Esophagus muscularis mucosa (tissue), 4 donors: ENCODE data around the gene TMEM131. TPM values are rescaled to one million over a fixed set of nuclear protein-coding genes. Genes with fewer than 3 reads are reported as not detected.

Experiments used
- DNase-seq: peaks from one replicate; pipeline ENCODE4 v3.0.0-alpha.2; 2017; ENCODE audit errors: extremely low spot score
- H3K27ac ChIP-seq, 4 donors: fragments of 200-600 bp; sonication (generic); replicated peaks in 1 of 4; 1 replicate in 3 of 4; 2 replicates in 1 of 4; pipeline ENCODE4 v1.5.1; 2016 to 2019; ENCODE audit warnings: mild to moderate bottlenecking in 1 of 4
- H3K27me3 ChIP-seq, 4 donors: fragments of 200-600 bp; sonication (generic); one replicate each; pipeline versions ENCODE4 v1.5.1 to v1.6.0; 2016 to 2019
- H3K36me3 ChIP-seq, 4 donors: fragments of 200-600 bp; sonication (generic); one replicate each; pipeline ENCODE4 v1.5.1; 2016 to 2019
- H3K4me1 ChIP-seq, 4 donors: fragments of 200-600 bp; sonication (generic); one replicate each; pipeline ENCODE4 v1.5.1; 2016 to 2019
- H3K4me3 ChIP-seq, 4 donors: fragments of 200-600 bp; sonication (generic); 1 replicate in 2 of 4; 2 replicates in 2 of 4; pipeline ENCODE4 v1.5.1; 2016 to 2019; ENCODE audit warnings: mild to moderate bottlenecking in 4 of 4, moderate library complexity in 1 of 4
- H3K9me3 ChIP-seq, 4 donors: fragments of 200-600 bp; sonication (generic); 1 replicate in 3 of 4; 2 replicates in 1 of 4; pipeline ENCODE4 v1.5.1; 2016 to 2019
- CTCF ChIP-seq, 3 experiments: fragments of 200-600 bp in 2 of 3; fragments of 450-650 bp in 1 of 3; sonication (generic) in 2 of 3; IDR thresholded peaks; one replicate each; pipeline ENCODE4 v1.5.1; 2017 to 2019; ENCODE audit warnings: antibody characterized with exemption in 3 of 3, mild to moderate bottlenecking in 2 of 3, moderate library complexity in 1 of 3
- EP300 ChIP-seq: sonication (generic); formaldehyde crosslinking; IDR thresholded peaks from one replicate; pipeline ENCODE4 v1.6.1; 2017; ENCODE audit warnings: antibody characterized with exemption
- POLR2A ChIP-seq: fragments of 450-650 bp; IDR thresholded peaks from one replicate; pipeline ENCODE4 v1.6.1; 2017; ENCODE audit warnings: antibody characterized with exemption, moderate library complexity, mild to moderate bottlenecking, low read depth
- POLR2AphosphoS5 ChIP-seq, 2 donors: sonication (generic); formaldehyde crosslinking; IDR thresholded peaks; one replicate each; pipeline ENCODE4 v1.6.1; 2017; ENCODE audit warnings: antibody characterized with exemption in 2 of 2
- WGBS: methylation state at CpG from one replicate; pipeline ENCODE4 v1.1.5; 2018; 5-methylcytosine and 5-hydroxymethylcytosine counted together
- intact Hi-C: fragments of 100-400 bp; cut with DNase I; formaldehyde crosslinking; loops from one replicate; pipeline ENCODE4 v1.15.1; 2023
- total RNA-seq, 4 donors: library from RNA; depleted of rRNA; stranded (reverse); fragments of >200 nt; gene quantifications; one replicate each; pipeline versions ENCODE4 v1.1.0 to v1.2.1, GENCODE V29; 2016

TMEM131 gene
- total RNA-seq, 4 donors from 2014 or later: 23.9 to 34.1 (median 26.5) TPM

GRCh38 chr2:98039085-98039756 lies 43.5 kb upstream of the TMEM131 start:
- Histone ChIP-seq H3K36me3 (no peaks in the 10 kb centered on the region), H3K4me1 (peaks cover 12 to 38% (median 33%) of the 10 kb centered on the region in 4 donors), H3K27me3 (no peaks in the 10 kb centered on the region), H3K9me3 (peaks cover 0 to 14% (median 7%) of the 10 kb centered on the region in 4 donors), H3K4me3 (no peak overlapping the region), H3K27ac (no peak overlapping the region)
- no peak for TF ChIP-seq EP300
- TF ChIP-seq POLR2AphosphoS5 (IDR thresholded peaks at IDR 0.05): no peak
- no peak for TF ChIP-seq POLR2A
- TF ChIP-seq CTCF (IDR thresholded peaks at IDR 0.05): no peak
- 80% methylated on average over 10 of the region's 12 CpGs for WGBS
- intact Hi-C loops: no loop called here
- peak; percentile 66 for DNase-seq

DNA sequence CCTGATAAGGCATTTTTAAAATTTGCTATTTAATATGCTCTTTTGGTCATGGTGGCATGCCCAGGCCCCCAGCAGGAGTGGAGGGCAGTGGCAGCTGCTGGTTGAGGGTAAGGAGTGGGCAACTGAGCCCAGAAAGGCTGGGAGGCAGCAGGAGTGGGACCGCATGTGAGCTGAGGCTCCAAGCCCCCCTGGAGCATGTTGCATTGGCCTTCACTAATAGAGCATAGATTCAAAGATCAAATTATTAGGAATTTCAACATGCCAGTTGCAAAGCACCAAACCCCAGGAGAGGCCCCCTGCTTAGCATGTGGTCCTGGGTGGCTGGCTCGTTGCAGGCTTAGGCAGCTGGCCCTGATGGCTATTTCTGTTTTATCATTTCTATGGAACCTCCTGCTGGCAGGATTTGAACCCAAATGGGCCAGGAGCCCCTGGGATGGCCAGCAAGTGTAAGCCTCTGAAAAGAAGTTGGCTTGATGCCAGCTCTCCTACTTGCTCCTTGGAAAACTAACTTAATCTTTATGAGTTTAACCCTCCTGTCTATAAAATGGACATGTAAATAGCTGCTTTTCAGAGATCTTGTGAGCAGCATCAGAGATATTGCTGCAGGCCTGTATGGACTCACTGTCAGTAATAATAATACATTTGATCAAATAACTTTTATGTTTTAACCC lies 42.1 kb upstream of the TMEM131 start:
- intact Hi-C loops: no loop called here
- H3K9me3 ChIP-seq: no peaks in the 10 kb centered on the region

GRCh38 chr2:98037206-98037605 lies 41.5 kb upstream of the TMEM131 start:
- intact Hi-C loops: no loop called here
- WGBS: 38% methylated on average over 2 of the region's 2 CpGs
- Histone ChIP-seq H3K27me3 (no peaks in the 10 kb centered on the region), H3K36me3 (no peaks in the 10 kb centered on the region), H3K4me3 (no peak overlapping the region), H3K27ac (no peak overlapping the region), H3K4me1 (peaks cover 12 to 38% (median 33%) of the 10 kb centered on the region in 4 donors), H3K9me3 (no peaks in the 10 kb centered on the region)
- TF ChIP-seq EP300 (no peak), POLR2A (no peak), POLR2AphosphoS5 (IDR thresholded peaks at IDR 0.05) (no peak), CTCF (IDR thresholded peaks at IDR 0.05) (no peak)
- DNase-seq: no peak

More for the DNA sequence above, 42.1 kb upstream of the TMEM131 start:
- TF ChIP-seq EP300 (no peak), POLR2A (no peak), POLR2AphosphoS5 (IDR thresholded peaks at IDR 0.05) (no peak), CTCF (IDR thresholded peaks at IDR 0.05) (no peak)
- Histone ChIP-seq H3K36me3 (no peaks in the 10 kb centered on the region), H3K27me3 (no peaks in the 10 kb centered on the region), H3K4me1 (peaks cover 12 to 38% (median 33%) of the 10 kb centered on the region in 4 donors), H3K27ac (no peak overlapping the region), H3K4me3 (no peak overlapping the region)
- peak; percentile 57 for DNase-seq
- WGBS: 75% methylated on average over 2 of the region's 2 CpGs

DNA sequence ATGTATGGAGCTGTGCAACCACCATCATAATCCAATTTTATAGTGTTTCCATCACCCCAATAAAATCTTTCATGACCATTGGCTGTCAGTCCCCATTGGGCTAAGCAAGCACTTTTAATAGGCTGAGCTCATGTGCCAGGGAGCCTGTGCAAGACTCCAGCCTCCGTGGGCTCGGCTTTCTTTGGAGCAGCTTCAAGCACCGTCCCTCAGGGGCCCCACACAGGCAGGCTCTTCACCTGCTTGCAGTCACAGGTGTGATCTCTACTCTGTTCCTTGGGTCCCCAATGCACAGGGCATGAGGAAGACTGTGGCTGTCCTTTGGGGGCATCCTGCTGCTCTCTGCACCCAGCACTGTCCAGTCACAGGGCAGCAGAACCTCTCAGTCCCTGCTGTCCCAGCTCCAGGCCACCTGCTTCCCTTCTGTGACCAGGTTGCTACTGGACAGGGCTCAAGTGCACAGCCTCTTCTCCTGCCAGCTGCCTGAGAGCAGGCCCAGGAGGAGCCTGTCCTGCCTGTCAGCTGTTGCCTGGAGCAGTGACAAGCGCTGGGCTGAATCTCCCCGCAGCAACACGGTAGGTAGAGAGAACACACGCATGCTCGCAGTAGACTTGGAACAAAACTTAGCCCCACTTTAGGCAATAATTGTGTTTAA lies 40.7 kb upstream of the TMEM131 start:
- TF ChIP-seq POLR2A (no peak), POLR2AphosphoS5 (IDR thresholded peaks at IDR 0.05) (no peak), CTCF (IDR thresholded peaks at IDR 0.05) (no peak), EP300 (no peak)
- no peak for DNase-seq
- no peak overlapping the region for H3K27ac ChIP-seq
- no peaks in the 10 kb centered on the region for H3K27me3 ChIP-seq
- H3K9me3 ChIP-seq: no peaks in the 10 kb centered on the region
- peaks cover 12 to 38% (median 33%) of the 10 kb centered on the region in 4 donors for H3K4me1 ChIP-seq
- no peak overlapping the region for H3K4me3 ChIP-seq
- no peaks in the 10 kb centered on the region for H3K36me3 ChIP-seq
- intact Hi-C loops: no loop called here
- 71% methylated on average over 8 of the region's 8 CpGs for WGBS
